Measurements from ENCODE around the gene CEP164. TPM values are rescaled to one million over a fixed set of nuclear protein-coding genes. Genes with fewer than 3 reads are reported as not detected.

Gene CEP164
- total RNA-seq, 1 experiment from 2014 or later = 22.2 TPM

- Histone ChIP-seq H3K4me3 (replicated peaks in 1 of 2; ENCODE audit: low read depth in 1 of 2, low read length in 2 of 2) (no peak overlapping the region), H3K4me1 (ENCODE audit: control insufficient read depth in 1 of 2, insufficient read depth in 2 of 2, low read length in 2 of 2) (no peaks in the 10 kb centered on the region), H3K36me3 (ENCODE audit: control insufficient read depth in 1 of 2, insufficient read depth in 2 of 2, low read length in 2 of 2) (no peaks in the 10 kb centered on the region), H3K9me3 (ENCODE audit: control insufficient read depth in 1 of 2, insufficient read depth in 1 of 2, low read depth in 1 of 2, low read length in 2 of 2) (no peaks in the 10 kb centered on the region), H3K9ac (ENCODE audit: low read length) (no peak overlapping the region), H3K79me2 (ENCODE audit: insufficient read depth, low read length) (no peaks in the 10 kb centered on the region), H3K27me3 (ENCODE audit: insufficient read depth, low read length) (peaks cover 26% of the 10 kb centered on the region), H3K4me2 (ENCODE audit: low read length) (no peak overlapping the region), H2AFZ (ENCODE audit: low read depth, low read length, poor library complexity, severe bottlenecking) (no peak overlapping the region), H3K9me2 (ENCODE audit: insufficient read depth) (no peaks in the 10 kb centered on the region), H4K20me1 (ENCODE audit: insufficient read depth) (no peaks in the 10 kb centered on the region), H3K27ac (ENCODE audit: low read depth, low read length) (no peak overlapping the region)
- intact Hi-C loops (cut with micrococcal nuclease) = no loop called here
- DNase-seq (ENCODE audit: low read depth, low spot score) (no peak), ATAC-seq (no peak)
- POLR2A ChIA-PET = no interaction called here
- CTCF ChIA-PET = no interaction called here
- no TSS peak for BruUV-seq (replicated peaks)
- RAD21 ChIA-PET (ENCODE audit: low non-redundant PET in 1 of 2, low total read pairs in 2 of 2, uncharacterized antibody in 2 of 2, unreplicated experiment in 2 of 2) = no interaction called here
- no peak for TF ChIP-seq ATF3 (IDR thresholded peaks at IDR 0.05)
- TF ChIP-seq FOSL1 (IDR thresholded peaks at IDR 0.05; ENCODE audit: low read depth) = no peak
- TF ChIP-seq JUND (IDR thresholded peaks at IDR 0.05) = no peak
- no peak for TF ChIP-seq EZH2phosphoT487 (IDR thresholded peaks at IDR 0.05; ENCODE audit: borderline replicate concordance)
- TF ChIP-seq POLR2A (IDR thresholded peaks at IDR 0.05; ENCODE audit: borderline replicate concordance, extremely low read depth, insufficient read depth, insufficient read length) = no peak
- TF ChIP-seq REST (IDR thresholded peaks at IDR 0.05; ENCODE audit: low read depth) = no peak
- TF ChIP-seq TCF7L2 (IDR thresholded peaks at IDR 0.05; ENCODE audit: borderline replicate concordance, extremely low read depth, insufficient read depth, insufficient read length) = no peak
- no peak for TF ChIP-seq SIN3A (IDR thresholded peaks at IDR 0.05; ENCODE audit: low read depth)
Observed at GRCh38 chr11:117431436-117431835, 103.8 kb downstream of the CEP164 start.
